Memory B cell (primary cell): ENCODE measurements around the gene P2RY13.

Experiments
- ATAC-seq: fragments of 150-1000 bp; cut with Tn5 transposase; 2 replicates; pipeline ENCODE4 v1.10.0; 2021; ENCODE audit warnings: low read depth, mild to moderate bottlenecking, moderate library complexity
- DNase-seq, 2 donors: peaks; one replicate each; pipeline ENCODE4 v3.0.0; 2022; ENCODE audit warnings: low spot score in 2 of 2
- H3K27ac Mint-ChIP-seq: one replicate; pipeline ENCODE4 v1.8.0; 2022; ENCODE audit warnings: mild to moderate bottlenecking, moderate library complexity, mixed read lengths
- H3K27me3 Mint-ChIP-seq: one replicate; pipeline ENCODE4 v1.8.0; 2022; ENCODE audit warnings: mixed read lengths
- H3K36me3 Mint-ChIP-seq: one replicate; pipeline ENCODE4 v1.8.0; 2022; ENCODE audit warnings: mild to moderate bottlenecking, mixed read lengths
- H3K4me1 Mint-ChIP-seq: one replicate; pipeline ENCODE4 v1.8.0; 2022; ENCODE audit warnings: mixed read lengths
- H3K4me3 Mint-ChIP-seq: one replicate; pipeline ENCODE4 v1.8.0; 2022; ENCODE audit warnings: mild to moderate bottlenecking, moderate library complexity, mixed read lengths
- H3K9me3 Mint-ChIP-seq: one replicate; pipeline ENCODE4 v1.8.0; 2022; ENCODE audit warnings: mixed read lengths

Gene P2RY13

GRCh38 chr3:151297429-151297828 is 31.9 kb downstream of the P2RY13 start:
- H3K4me1 Mint-ChIP-seq: no peaks in the 10 kb centered on the region
- DNase-seq (no peak), ATAC-seq (no peak)
- no peak overlapping the region for H3K27ac Mint-ChIP-seq
- H3K36me3 Mint-ChIP-seq: no peaks in the 10 kb centered on the region
- H3K27me3 Mint-ChIP-seq: peaks cover 11% of the 10 kb centered on the region
- no peaks in the 10 kb centered on the region for H3K9me3 Mint-ChIP-seq
- H3K4me3 Mint-ChIP-seq: no peak overlapping the region

- no peak for DNase-seq
- peaks cover 8% of the 10 kb centered on the region for H3K27me3 Mint-ChIP-seq
- H3K4me3 Mint-ChIP-seq: no peak overlapping the region
- no peaks in the 10 kb centered on the region for H3K4me1 Mint-ChIP-seq
- no peak overlapping the region for H3K27ac Mint-ChIP-seq
- no peaks in the 10 kb centered on the region for H3K9me3 Mint-ChIP-seq
- no peaks in the 10 kb centered on the region for H3K36me3 Mint-ChIP-seq
- ATAC-seq: no peak
These were observed 33.1 kb downstream of the P2RY13 start for GRCh38 chr3:151296226-151296625.

DNA sequence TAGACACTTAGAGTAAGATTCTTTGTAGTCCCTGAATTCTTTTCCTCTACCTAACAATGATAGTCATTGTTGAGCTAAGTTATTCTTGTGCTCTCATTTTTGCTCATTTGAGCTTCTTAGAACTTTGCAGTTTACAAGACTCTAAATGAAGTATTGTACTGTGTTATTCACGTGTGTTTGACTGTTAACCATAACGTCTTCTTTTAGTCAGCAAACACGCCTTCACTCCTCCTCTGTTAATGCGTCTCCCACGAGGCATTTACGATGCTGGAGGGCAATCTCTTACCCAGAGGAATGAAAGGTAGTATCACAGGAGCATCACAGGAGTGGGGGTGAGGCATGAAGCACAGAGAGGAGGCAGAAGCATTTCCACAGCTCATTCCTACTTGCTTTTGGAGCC is 36.2 kb downstream of the P2RY13 start:
- no peak for DNase-seq
- no peaks in the 10 kb centered on the region for H3K27me3 Mint-ChIP-seq
- H3K9me3 Mint-ChIP-seq: no peaks in the 10 kb centered on the region
- no peak overlapping the region for H3K27ac Mint-ChIP-seq
- ATAC-seq: no peak
- H3K36me3 Mint-ChIP-seq: no peaks in the 10 kb centered on the region
- H3K4me3 Mint-ChIP-seq: no peak overlapping the region
- H3K4me1 Mint-ChIP-seq: no peaks in the 10 kb centered on the region

DNA sequence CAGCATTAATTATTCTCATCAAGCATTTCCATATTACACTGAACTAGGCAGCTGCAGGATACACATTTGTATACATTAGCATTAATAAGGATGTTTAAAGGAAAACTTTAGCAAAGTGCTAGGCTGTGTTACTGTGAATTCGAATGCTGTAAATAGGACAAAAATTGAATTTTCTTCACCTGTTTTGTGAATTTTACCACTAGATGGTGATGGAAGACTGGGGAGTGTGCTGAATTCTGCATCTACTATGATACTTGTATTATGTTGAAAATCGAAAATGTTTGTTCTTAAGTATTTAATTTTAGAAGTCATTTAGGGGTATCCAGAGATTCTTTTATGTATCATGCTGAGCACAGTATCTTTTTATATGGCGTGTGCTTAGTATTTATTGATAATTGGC is 38.7 kb downstream of the P2RY13 start:
- Mint-ChIP-seq H3K4me1 (no peaks in the 10 kb centered on the region), H3K36me3 (no peaks in the 10 kb centered on the region), H3K9me3 (no peaks in the 10 kb centered on the region), H3K27ac (no peak overlapping the region), H3K27me3 (no peaks in the 10 kb centered on the region), H3K4me3 (no peak overlapping the region)
- ATAC-seq: no peak
- DNase-seq: no peak

DNA sequence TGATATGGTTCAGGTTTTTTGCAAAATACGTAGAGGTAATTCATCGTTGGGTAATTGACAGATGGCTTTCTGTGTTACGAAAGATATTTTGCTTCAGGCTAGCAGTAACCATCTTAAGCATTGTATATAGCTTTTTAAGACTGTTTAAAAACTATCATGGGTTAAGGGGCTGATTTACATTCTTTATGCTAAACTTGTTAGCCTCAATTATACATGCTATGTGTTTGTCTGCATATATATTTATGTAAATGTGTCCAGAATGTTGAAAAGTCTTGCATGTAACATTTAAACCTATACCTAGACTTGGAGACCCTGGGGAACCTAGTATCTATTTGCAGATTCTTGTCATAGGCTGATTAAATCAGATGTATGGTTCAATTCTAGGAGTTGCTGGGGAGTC is 39.9 kb downstream of the P2RY13 start:
- H3K4me3 Mint-ChIP-seq: no peak overlapping the region
- H3K27ac Mint-ChIP-seq: no peak overlapping the region
- no peaks in the 10 kb centered on the region for H3K9me3 Mint-ChIP-seq
- DNase-seq (no peak), ATAC-seq (no peak)
- H3K4me1 Mint-ChIP-seq: no peaks in the 10 kb centered on the region
- H3K27me3 Mint-ChIP-seq: no peaks in the 10 kb centered on the region
- no peaks in the 10 kb centered on the region for H3K36me3 Mint-ChIP-seq

- Mint-ChIP-seq H3K4me1 (no peaks in the 10 kb centered on the region), H3K4me3 (no peak overlapping the region), H3K27ac (no peak overlapping the region)
These were observed 43.4 kb downstream of the P2RY13 start for GRCh38 chr3:151285940-151286339.

DNA sequence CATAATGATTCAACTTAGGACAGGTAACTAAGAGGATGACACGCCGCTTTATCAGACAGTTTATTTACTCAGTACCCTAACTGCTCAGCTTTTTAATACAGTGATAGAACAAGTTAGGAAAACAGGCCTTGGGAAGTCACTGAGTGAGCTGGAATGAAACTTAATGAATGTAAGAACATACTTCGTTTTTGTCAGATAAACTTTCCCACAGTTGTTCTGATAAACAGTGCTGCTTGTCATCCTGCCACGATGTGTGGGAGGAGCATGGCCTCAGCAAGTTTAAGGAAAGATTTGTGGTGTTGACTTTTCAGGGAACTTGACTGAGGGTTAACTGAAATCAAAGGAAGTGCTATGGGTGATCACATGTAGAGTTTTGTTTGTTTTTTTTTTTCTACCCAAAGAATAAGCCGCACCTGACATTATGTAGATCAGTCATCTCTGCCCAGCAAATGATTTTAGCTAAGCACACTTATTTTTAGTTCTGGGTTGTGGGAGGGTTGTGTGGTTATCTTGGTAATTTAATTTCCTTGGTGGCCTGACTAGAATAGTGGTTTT is 45.4 kb downstream of the P2RY13 start:
- Mint-ChIP-seq H3K27me3 (no peaks in the 10 kb centered on the region), H3K27ac (no peak overlapping the region), H3K36me3 (no peaks in the 10 kb centered on the region), H3K9me3 (no peaks in the 10 kb centered on the region), H3K4me1 (peaks cover 8% of the 10 kb centered on the region), H3K4me3 (no peak overlapping the region)
- ATAC-seq (no peak), DNase-seq (no peak)

More at GRCh38 chr3:151285940-151286339, 43.4 kb downstream of the P2RY13 start:
- Mint-ChIP-seq H3K36me3 (no peaks in the 10 kb centered on the region), H3K9me3 (no peaks in the 10 kb centered on the region), H3K27me3 (no peaks in the 10 kb centered on the region)
- DNase-seq (no peak), ATAC-seq (no peak)

DNA sequence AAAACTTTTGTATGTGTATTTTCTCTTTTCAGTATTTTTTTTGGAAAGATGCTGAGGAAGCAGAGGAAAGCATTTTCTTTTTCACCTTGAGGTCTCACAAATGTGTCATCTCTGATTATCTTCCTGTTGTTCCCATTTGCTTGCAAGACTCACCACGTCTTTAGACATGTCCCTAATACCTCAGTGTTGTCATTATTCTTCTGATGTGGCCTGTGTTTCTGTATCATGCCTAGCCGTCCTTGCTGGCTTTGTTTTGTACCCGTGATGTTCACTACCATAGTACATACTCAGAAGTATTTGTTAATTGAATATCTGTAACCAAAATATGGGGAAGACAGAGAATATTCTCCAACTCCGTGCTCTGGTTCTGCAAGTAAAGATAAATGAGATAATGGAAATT is 46.0 kb downstream of the P2RY13 start:
- Mint-ChIP-seq H3K9me3 (no peaks in the 10 kb centered on the region), H3K36me3 (no peaks in the 10 kb centered on the region), H3K27me3 (no peaks in the 10 kb centered on the region), H3K4me1 (peaks cover 13% of the 10 kb centered on the region), H3K4me3 (no peak overlapping the region), H3K27ac (no peak overlapping the region)
- ATAC-seq: no peak
- DNase-seq: no peak

DNA sequence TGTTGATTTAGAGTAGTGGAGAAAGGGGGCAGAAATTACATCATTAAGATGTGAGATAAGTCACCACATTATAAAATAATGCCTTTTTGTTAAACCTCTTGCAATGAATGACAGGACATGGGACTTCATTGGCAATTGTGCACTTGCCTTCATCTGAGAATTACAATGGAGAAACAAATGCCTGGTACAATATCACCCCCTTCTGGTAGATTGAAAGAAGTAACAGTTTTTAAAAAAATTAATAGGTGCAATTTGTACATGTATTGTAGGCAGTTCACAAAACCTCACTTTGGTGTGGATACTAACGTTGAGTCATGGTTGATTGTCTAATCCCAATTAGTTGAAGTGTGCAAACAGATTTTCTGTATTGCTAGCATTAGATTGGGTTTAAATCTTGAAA is 46.4 kb downstream of the P2RY13 start:
- no peak overlapping the region for H3K4me3 Mint-ChIP-seq
- no peaks in the 10 kb centered on the region for H3K36me3 Mint-ChIP-seq
- ATAC-seq: peak; percentile 35
- peak in 1 of 2 donors; percentile 56 for DNase-seq
- H3K9me3 Mint-ChIP-seq: no peaks in the 10 kb centered on the region
- peaks cover 17% of the 10 kb centered on the region for H3K4me1 Mint-ChIP-seq
- H3K27ac Mint-ChIP-seq: no peak overlapping the region
- H3K27me3 Mint-ChIP-seq: no peaks in the 10 kb centered on the region

DNA sequence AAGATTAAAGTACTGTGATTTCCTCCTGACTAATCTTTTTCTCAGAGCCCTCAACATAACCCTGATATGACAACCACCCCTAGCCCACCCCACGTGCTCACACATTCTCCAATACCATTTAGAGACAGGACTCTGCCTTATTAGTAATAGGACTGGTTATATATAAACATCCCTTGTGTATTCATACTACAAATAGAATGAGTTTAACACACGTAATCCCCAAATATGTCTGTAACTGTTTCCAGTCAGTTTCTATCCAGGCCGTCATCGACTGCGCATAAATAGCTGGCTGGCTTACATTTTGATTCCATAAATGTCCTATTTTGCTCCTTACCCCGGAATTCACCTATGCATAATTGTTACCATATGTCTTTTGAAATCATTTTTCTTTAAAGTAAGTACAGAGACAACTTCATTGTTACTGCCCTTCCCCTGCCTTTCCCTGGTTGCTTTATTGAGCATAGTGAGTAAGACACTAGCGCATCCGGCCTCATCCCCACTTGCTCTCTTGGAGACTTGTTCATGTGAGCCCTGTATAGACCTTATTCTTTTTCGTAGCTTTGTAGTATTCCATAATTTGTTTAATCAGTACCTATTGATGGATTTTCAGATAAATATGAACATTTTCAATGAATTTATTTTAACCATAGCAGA is 47.6 kb downstream of the P2RY13 start:
- peaks cover 19% of the 10 kb centered on the region for H3K4me1 Mint-ChIP-seq
- H3K36me3 Mint-ChIP-seq: no peaks in the 10 kb centered on the region
- ATAC-seq (no peak), DNase-seq (no peak)
- no peak overlapping the region for H3K4me3 Mint-ChIP-seq
- no peaks in the 10 kb centered on the region for H3K27me3 Mint-ChIP-seq
- H3K9me3 Mint-ChIP-seq: no peaks in the 10 kb centered on the region
- peak overlapping the region; percentile 7 for H3K27ac Mint-ChIP-seq

DNA sequence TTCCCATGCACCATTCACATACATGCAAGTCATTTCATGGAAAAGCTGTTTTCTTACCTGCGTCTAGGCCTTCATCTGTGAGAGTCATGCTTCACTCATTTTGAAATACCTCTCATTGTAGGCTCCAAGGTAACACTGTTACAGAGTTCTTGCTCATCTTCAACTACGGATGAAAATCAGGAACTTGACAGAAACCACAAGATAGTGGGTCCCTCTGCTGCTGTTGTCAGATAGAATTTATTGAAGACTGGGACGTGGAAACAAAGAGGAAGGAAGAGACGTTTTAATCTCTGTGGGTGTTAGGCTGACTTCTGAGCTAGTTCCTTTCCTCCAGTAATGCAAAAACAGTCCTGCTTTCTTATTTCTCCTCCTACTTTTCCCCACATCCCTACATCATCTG is 51.1 kb downstream of the P2RY13 start, which contains the start of gene P2RY14:
TSS of gene P2RY14 (minus strand) at position 313 of the 400 bp plus-strand sequence. CDS start 64,226 bp downstream, outside the sequence.
- Mint-ChIP-seq H3K27ac (peak within 1 kb of the TSS; percentile 94), H3K9me3 (no peaks in the 10 kb centered on the region), H3K4me1 (peaks cover 36% of the 10 kb centered on the region), H3K4me3 (peak within 1 kb of the TSS; percentile 60), H3K27me3 (no peaks in the 10 kb centered on the region), H3K36me3 (no peaks in the 10 kb centered on the region)
- DNase-seq: peak in 1 of 2 donors; percentile 45
- ATAC-seq: peak; percentile 62

- Mint-ChIP-seq H3K4me1 (peaks cover 38% of the 10 kb centered on the region), H3K27ac (peak overlapping the region; percentile 94), H3K36me3 (no peaks in the 10 kb centered on the region), H3K4me3 (peak overlapping the region; percentile 45), H3K9me3 (no peaks in the 10 kb centered on the region), H3K27me3 (no peaks in the 10 kb centered on the region)
- ATAC-seq (peak; percentile 89), DNase-seq (peak; percentile 35 to 67)
These were observed 52.7 kb downstream of the P2RY13 start for GRCh38 chr3:151276687-151277042.
